ENCODE results near the gene NOD2.

GRCh38 chr16:50659806-50660205, 33.6 kb upstream of the NOD2 start:
- TF ChIP-seq POLR2AphosphoS5 (IDR thresholded peaks at IDR 0.05; ENCODE audit: low read depth, low read length) = no peak
- TF ChIP-seq SIN3A (IDR thresholded peaks at IDR 0.05; ENCODE audit: borderline replicate concordance, insufficient read depth, low read depth, low read length) = no peak
- no peak for TF ChIP-seq CTCF (IDR thresholded peaks at IDR 0.05)
- TF ChIP-seq REST (IDR thresholded peaks at IDR 0.05; ENCODE audit: insufficient read depth in 1 of 2, low read depth in 2 of 2, low read length in 1 of 2) = no peak

Data from Panc1 (cell line).